ENCODE data around the gene TMEM51.

Gene TMEM51

GRCh38 chr1:15201849-15202551, 48.5 kb downstream of the TMEM51 start:
- Histone ChIP-seq H3K27ac (ENCODE audit: low read depth, low read length) (peak overlapping the region; percentile 54), H3K36me3 (ENCODE audit: control insufficient read depth, insufficient read depth, low read length) (no peaks in the 10 kb centered on the region), H3K4me1 (ENCODE audit: control insufficient read depth, insufficient read depth, low read length) (peaks cover 26% of the 10 kb centered on the region), H3K27me3 (ENCODE audit: control insufficient read depth, insufficient read depth, low read length) (no peaks in the 10 kb centered on the region), H3K9ac (ENCODE audit: low read length) (no peak overlapping the region), H3K4me3 (ENCODE audit: low read length) (no peak overlapping the region)

DNA sequence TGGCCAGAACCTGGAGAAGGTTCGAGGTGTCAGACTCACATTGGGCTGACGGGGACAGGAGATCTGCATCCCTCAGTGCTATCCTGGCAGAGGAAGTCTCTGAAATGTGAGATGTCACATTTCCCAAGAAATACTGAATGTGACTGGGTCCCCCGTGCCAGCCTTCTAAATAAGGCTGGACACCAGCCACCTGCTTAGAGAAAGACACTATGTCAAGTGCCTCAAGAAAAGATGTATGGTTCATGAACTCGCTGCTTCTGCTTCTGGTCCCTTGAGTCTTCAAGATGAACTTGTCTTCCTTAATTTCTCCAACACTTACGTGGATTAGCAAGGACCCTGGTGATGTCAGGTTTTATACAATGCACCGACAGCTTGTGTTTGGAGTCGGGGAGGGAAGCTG, 51.4 kb downstream of the TMEM51 start:
- H3K9ac ChIP-seq (ENCODE audit: low read length) = no peak overlapping the region
- H3K27me3 ChIP-seq (ENCODE audit: control insufficient read depth, insufficient read depth, low read length) = no peaks in the 10 kb centered on the region
- no peak overlapping the region for H3K4me3 ChIP-seq (ENCODE audit: low read length)
- peaks cover 28% of the 10 kb centered on the region for H3K4me1 ChIP-seq (ENCODE audit: control insufficient read depth, insufficient read depth, low read length)
- no peaks in the 10 kb centered on the region for H3K36me3 ChIP-seq (ENCODE audit: control insufficient read depth, insufficient read depth, low read length)
- peak overlapping the region; percentile 7 for H3K27ac ChIP-seq (ENCODE audit: low read depth, low read length)

GRCh38 chr1:15205586-15206346, 52.2 kb downstream of the TMEM51 start:
- no peak overlapping the region for H3K4me3 ChIP-seq (ENCODE audit: low read length)

GRCh38 chr1:15206418-15207030, 53.0 kb downstream of the TMEM51 start:
- no peak overlapping the region for H3K9ac ChIP-seq (ENCODE audit: low read length)
- no peaks in the 10 kb centered on the region for H3K27me3 ChIP-seq (ENCODE audit: control insufficient read depth, insufficient read depth, low read length)
- H3K36me3 ChIP-seq (ENCODE audit: control insufficient read depth, insufficient read depth, low read length) = no peaks in the 10 kb centered on the region
- H3K27ac ChIP-seq (ENCODE audit: low read depth, low read length) = peak overlapping the region; percentile 29
- H3K4me1 ChIP-seq (ENCODE audit: control insufficient read depth, insufficient read depth, low read length) = peaks cover 15% of the 10 kb centered on the region
- no peak overlapping the region for H3K4me3 ChIP-seq (ENCODE audit: low read length)

More at GRCh38 chr1:15205586-15206346, 52.2 kb downstream of the TMEM51 start:
- Histone ChIP-seq H3K9ac (ENCODE audit: low read length) (no peak overlapping the region), H3K36me3 (ENCODE audit: control insufficient read depth, insufficient read depth, low read length) (no peaks in the 10 kb centered on the region), H3K27me3 (ENCODE audit: control insufficient read depth, insufficient read depth, low read length) (no peaks in the 10 kb centered on the region), H3K4me1 (ENCODE audit: control insufficient read depth, insufficient read depth, low read length) (peaks cover 19% of the 10 kb centered on the region), H3K27ac (ENCODE audit: low read depth, low read length) (peak overlapping the region; percentile 29)

GRCh38 chr1:15207031-15207828, 53.7 kb downstream of the TMEM51 start:
- Histone ChIP-seq H3K9ac (ENCODE audit: low read length) (no peak overlapping the region), H3K27ac (ENCODE audit: low read depth, low read length) (no peak overlapping the region), H3K27me3 (ENCODE audit: control insufficient read depth, insufficient read depth, low read length) (no peaks in the 10 kb centered on the region), H3K4me3 (ENCODE audit: low read length) (no peak overlapping the region), H3K36me3 (ENCODE audit: control insufficient read depth, insufficient read depth, low read length) (no peaks in the 10 kb centered on the region), H3K4me1 (ENCODE audit: control insufficient read depth, insufficient read depth, low read length) (peaks cover 15% of the 10 kb centered on the region)

DNA sequence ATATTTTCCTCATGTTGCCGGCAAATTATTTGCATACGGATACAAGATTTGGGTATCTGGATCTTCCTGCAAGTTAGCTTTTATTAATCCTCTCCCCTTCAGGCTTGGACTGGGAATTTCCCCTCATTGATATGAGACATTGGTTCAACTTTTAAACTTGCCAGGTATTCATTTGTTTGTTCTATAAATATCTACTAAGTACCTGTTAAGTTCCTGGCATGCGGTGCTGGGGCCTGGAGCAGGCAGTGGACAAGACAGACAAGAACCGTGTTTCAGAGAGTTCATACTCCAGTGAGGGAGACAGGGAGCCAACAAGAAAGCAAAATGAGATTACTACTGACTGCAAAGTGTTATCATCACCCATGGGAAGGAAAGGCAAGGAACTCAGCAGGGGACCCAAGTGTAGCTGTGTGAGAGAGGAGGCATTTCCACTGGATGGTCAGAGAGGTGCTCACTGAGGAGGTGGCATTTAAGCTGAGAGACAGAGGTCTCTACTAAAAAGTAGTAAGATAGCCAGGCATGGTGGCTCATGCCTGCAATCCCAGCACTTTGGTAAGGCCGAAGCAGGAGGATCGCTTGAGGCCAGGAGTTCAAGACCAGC, 54.4 kb downstream of the TMEM51 start:
- Histone ChIP-seq H3K4me1 (ENCODE audit: control insufficient read depth, insufficient read depth, low read length) (peaks cover 22% of the 10 kb centered on the region), H3K36me3 (ENCODE audit: control insufficient read depth, insufficient read depth, low read length) (no peaks in the 10 kb centered on the region), H3K9ac (ENCODE audit: low read length) (no peak overlapping the region), H3K4me3 (ENCODE audit: low read length) (no peak overlapping the region), H3K27me3 (ENCODE audit: control insufficient read depth, insufficient read depth, low read length) (no peaks in the 10 kb centered on the region), H3K27ac (ENCODE audit: low read depth, low read length) (no peak overlapping the region)

- no peaks in the 10 kb centered on the region for H3K36me3 ChIP-seq (ENCODE audit: control insufficient read depth, insufficient read depth, low read length)
- H3K27ac ChIP-seq (ENCODE audit: low read depth, low read length) = no peak overlapping the region
- H3K4me3 ChIP-seq (ENCODE audit: low read length) = no peak overlapping the region
- no peaks in the 10 kb centered on the region for H3K27me3 ChIP-seq (ENCODE audit: control insufficient read depth, insufficient read depth, low read length)
- H3K4me1 ChIP-seq (ENCODE audit: control insufficient read depth, insufficient read depth, low read length) = peaks cover 40% of the 10 kb centered on the region
- H3K9ac ChIP-seq (ENCODE audit: low read length) = no peak overlapping the region
Observed at GRCh38 chr1:15210651-15211375, 57.3 kb downstream of the TMEM51 start.

- Histone ChIP-seq H3K27ac (ENCODE audit: low read depth, low read length) (no peak overlapping the region), H3K9ac (ENCODE audit: low read length) (no peak overlapping the region), H3K36me3 (ENCODE audit: control insufficient read depth, insufficient read depth, low read length) (no peaks in the 10 kb centered on the region), H3K27me3 (ENCODE audit: control insufficient read depth, insufficient read depth, low read length) (no peaks in the 10 kb centered on the region), H3K4me1 (ENCODE audit: control insufficient read depth, insufficient read depth, low read length) (peaks cover 39% of the 10 kb centered on the region), H3K4me3 (ENCODE audit: low read length) (no peak overlapping the region)
Observed at GRCh38 chr1:15211424-15211823, 57.9 kb downstream of the TMEM51 start.

- Histone ChIP-seq H3K36me3 (ENCODE audit: control insufficient read depth, insufficient read depth, low read length) (no peaks in the 10 kb centered on the region), H3K4me3 (ENCODE audit: low read length) (no peak overlapping the region), H3K27me3 (ENCODE audit: control insufficient read depth, insufficient read depth, low read length) (no peaks in the 10 kb centered on the region), H3K9ac (ENCODE audit: low read length) (no peak overlapping the region), H3K27ac (ENCODE audit: low read depth, low read length) (peak overlapping the region; percentile 41), H3K4me1 (ENCODE audit: control insufficient read depth, insufficient read depth, low read length) (peaks cover 30% of the 10 kb centered on the region)
Observed at GRCh38 chr1:15212216-15212953, 58.8 kb downstream of the TMEM51 start.

GRCh38 chr1:15212954-15213291, 59.4 kb downstream of the TMEM51 start:
- H3K27ac ChIP-seq (ENCODE audit: low read depth, low read length) = peak overlapping the region; percentile 41
- H3K36me3 ChIP-seq (ENCODE audit: control insufficient read depth, insufficient read depth, low read length) = no peaks in the 10 kb centered on the region
- H3K4me3 ChIP-seq (ENCODE audit: low read length) = no peak overlapping the region
- H3K9ac ChIP-seq (ENCODE audit: low read length) = no peak overlapping the region
- H3K4me1 ChIP-seq (ENCODE audit: control insufficient read depth, insufficient read depth, low read length) = peaks cover 27% of the 10 kb centered on the region
- H3K27me3 ChIP-seq (ENCODE audit: control insufficient read depth, insufficient read depth, low read length) = no peaks in the 10 kb centered on the region

- no peak overlapping the region for H3K4me3 ChIP-seq (ENCODE audit: low read length)
- H3K9ac ChIP-seq (ENCODE audit: low read length) = no peak overlapping the region
- no peaks in the 10 kb centered on the region for H3K27me3 ChIP-seq (ENCODE audit: control insufficient read depth, insufficient read depth, low read length)
- H3K36me3 ChIP-seq (ENCODE audit: control insufficient read depth, insufficient read depth, low read length) = no peaks in the 10 kb centered on the region
- H3K27ac ChIP-seq (ENCODE audit: low read depth, low read length) = peak overlapping the region; percentile 41
- H3K4me1 ChIP-seq (ENCODE audit: control insufficient read depth, insufficient read depth, low read length) = peaks cover 27% of the 10 kb centered on the region
Observed at GRCh38 chr1:15213341-15213821, 59.8 kb downstream of the TMEM51 start.
